Measurements from ENCODE around the gene KLHL29.

DNA sequence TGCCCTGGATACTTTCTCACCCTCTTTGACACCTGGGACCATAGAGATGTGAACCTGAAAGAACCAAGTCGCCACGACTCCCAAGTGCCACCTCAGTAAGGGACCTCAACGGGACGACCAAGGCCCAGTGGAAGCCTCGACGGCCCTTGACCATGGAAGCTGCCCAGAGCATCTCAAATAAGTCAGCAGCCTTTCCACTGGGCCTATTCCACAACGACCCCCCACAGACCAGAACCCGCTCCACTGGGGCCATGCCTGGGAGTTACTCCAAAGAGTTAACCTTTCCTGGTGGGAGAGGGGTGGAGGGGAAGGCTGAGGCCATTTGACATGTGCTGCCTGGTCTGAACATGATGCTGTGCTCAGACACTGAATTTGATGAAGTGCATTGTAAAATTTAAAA, 146.9 kb downstream of the KLHL29 start:
- TF ChIP-seq POLR2AphosphoS5 (IDR thresholded peaks at IDR 0.05; ENCODE audit: low read depth, low read length) (no peak), POLR2A (IDR thresholded peaks at IDR 0.05; ENCODE audit: low read depth, low read length) (no peak)
